HL-60 (cell line): Measurements from ENCODE around the gene MOV10L1.

Source experiments
- DNase-seq, 2 experiments: peaks; one replicate each; pipeline ENCODE4 v3.0.0-alpha.2; 2010 to 2020; ENCODE audit warnings: low read depth in 1 of 2, low spot score in 1 of 2
- H3K27ac ChIP-seq: fragments of 250-450 bp; sonication (Bioruptor Pico); replicated peaks from 2 replicates; pipeline ENCODE4 v1.5.1; 2020; ENCODE audit warnings: mild to moderate bottlenecking, moderate library complexity
- H3K27me3 ChIP-seq: fragments of 250-450 bp; sonication (Bioruptor Pico); 2 replicates; pipeline ENCODE4 v1.5.1; 2021; ENCODE audit warnings: mild to moderate bottlenecking, moderate library complexity; ENCODE audit not compliant: insufficient read depth, poor library complexity, severe bottlenecking
- H3K4me3 ChIP-seq: replicated peaks from 2 replicates; pipeline ENCODE4 v1.5.1; 2011; ENCODE audit warnings: mild to moderate bottlenecking, control low read depth, low read length; ENCODE audit not compliant: insufficient read depth
- GABPA ChIP-seq: IDR thresholded peaks from 2 replicates; pipeline ENCODE4 v1.6.1; 2012; ENCODE audit warnings: low read depth
- POLR2AphosphoS5 ChIP-seq: IDR thresholded peaks from 2 replicates; pipeline ENCODE4 v1.6.1; 2012; ENCODE audit warnings: low read depth
- SPI1 ChIP-seq: IDR thresholded peaks from 2 replicates; pipeline ENCODE4 v1.6.1; 2012; ENCODE audit warnings: low read depth, mild to moderate bottlenecking, borderline replicate concordance
- TF ChIP-seq, protein P1 (sequence below): IDR thresholded peaks from one replicate; pipeline ENCODE4 v1.5.1; 2011; ENCODE audit warnings: low read length, control low read depth, inconsistent platforms; ENCODE audit not compliant: insufficient read depth
- TF ChIP-seq, protein P2 (sequence below): IDR thresholded peaks from 2 replicates; pipeline ENCODE4 v1.6.1; 2012; ENCODE audit warnings: low read depth; ENCODE audit not compliant: insufficient replicate concordance

The MOV10L1 gene

GRCh38 chr22:50053861-50054260 is 35.9 kb upstream of the MOV10L1 start:
- TF ChIP-seq, protein P1, sequence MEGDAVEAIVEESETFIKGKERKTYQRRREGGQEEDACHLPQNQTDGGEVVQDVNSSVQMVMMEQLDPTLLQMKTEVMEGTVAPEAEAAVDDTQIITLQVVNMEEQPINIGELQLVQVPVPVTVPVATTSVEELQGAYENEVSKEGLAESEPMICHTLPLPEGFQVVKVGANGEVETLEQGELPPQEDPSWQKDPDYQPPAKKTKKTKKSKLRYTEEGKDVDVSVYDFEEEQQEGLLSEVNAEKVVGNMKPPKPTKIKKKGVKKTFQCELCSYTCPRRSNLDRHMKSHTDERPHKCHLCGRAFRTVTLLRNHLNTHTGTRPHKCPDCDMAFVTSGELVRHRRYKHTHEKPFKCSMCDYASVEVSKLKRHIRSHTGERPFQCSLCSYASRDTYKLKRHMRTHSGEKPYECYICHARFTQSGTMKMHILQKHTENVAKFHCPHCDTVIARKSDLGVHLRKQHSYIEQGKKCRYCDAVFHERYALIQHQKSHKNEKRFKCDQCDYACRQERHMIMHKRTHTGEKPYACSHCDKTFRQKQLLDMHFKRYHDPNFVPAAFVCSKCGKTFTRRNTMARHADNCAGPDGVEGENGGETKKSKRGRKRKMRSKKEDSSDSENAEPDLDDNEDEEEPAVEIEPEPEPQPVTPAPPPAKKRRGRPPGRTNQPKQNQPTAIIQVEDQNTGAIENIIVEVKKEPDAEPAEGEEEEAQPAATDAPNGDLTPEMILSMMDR = no peak
- no peak for TF ChIP-seq SPI1
- TF ChIP-seq GABPA = no peak
- TF ChIP-seq POLR2AphosphoS5 = no peak
- TF ChIP-seq, protein P2, sequence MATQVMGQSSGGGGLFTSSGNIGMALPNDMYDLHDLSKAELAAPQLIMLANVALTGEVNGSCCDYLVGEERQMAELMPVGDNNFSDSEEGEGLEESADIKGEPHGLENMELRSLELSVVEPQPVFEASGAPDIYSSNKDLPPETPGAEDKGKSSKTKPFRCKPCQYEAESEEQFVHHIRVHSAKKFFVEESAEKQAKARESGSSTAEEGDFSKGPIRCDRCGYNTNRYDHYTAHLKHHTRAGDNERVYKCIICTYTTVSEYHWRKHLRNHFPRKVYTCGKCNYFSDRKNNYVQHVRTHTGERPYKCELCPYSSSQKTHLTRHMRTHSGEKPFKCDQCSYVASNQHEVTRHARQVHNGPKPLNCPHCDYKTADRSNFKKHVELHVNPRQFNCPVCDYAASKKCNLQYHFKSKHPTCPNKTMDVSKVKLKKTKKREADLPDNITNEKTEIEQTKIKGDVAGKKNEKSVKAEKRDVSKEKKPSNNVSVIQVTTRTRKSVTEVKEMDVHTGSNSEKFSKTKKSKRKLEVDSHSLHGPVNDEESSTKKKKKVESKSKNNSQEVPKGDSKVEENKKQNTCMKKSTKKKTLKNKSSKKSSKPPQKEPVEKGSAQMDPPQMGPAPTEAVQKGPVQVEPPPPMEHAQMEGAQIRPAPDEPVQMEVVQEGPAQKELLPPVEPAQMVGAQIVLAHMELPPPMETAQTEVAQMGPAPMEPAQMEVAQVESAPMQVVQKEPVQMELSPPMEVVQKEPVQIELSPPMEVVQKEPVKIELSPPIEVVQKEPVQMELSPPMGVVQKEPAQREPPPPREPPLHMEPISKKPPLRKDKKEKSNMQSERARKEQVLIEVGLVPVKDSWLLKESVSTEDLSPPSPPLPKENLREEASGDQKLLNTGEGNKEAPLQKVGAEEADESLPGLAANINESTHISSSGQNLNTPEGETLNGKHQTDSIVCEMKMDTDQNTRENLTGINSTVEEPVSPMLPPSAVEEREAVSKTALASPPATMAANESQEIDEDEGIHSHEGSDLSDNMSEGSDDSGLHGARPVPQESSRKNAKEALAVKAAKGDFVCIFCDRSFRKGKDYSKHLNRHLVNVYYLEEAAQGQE = no peak
- Histone ChIP-seq H3K27me3 (peaks cover 2% of the 10 kb centered on the region), H3K4me3 (no peak overlapping the region), H3K27ac (no peak overlapping the region)
- no peak for DNase-seq

DNA sequence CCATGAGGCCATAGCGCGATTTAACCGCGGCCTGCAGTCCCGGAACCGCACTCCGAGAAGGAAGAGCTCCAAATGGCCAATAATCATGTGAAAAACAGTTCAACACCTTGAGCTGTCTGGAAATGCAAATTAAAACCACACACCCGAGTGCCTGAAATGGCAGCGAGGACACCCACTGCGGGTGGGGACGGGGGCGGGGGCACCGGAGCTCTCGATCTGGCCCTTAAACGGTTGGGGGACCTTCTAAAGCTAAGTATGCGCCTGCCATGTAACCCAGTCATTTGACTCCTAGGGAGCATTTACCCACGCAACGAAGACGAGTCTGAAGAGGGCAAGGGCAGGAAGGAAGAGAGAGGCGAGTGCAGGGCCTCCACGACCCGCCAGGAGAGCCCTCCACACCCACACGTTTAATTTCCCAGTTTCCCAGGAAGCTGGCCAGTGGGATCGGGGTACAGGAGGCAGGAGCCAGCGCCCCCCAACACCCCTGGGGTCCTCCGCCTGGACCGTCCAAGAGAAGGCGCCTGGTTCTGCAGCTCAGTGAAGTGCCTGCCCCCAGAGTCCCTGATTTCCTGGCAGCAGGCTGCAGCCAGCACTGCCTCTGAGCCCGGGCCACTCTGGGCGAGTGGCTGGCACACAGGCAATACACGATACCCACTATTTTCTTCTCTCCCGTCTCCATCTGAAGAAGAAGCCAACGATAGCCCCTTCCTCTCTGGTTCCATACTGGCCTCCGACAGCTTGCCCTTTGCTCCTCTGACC is 33.4 kb upstream of the MOV10L1 start:
- no peak for TF ChIP-seq GABPA
- no peak for DNase-seq
- no peak overlapping the region for H3K27ac ChIP-seq
- H3K27me3 ChIP-seq = peaks cover 2% of the 10 kb centered on the region
- H3K4me3 ChIP-seq = no peak overlapping the region

- no peak for TF ChIP-seq GABPA
- TF ChIP-seq, protein P2 = no peak
- H3K27ac ChIP-seq = no peak overlapping the region
- no peak for DNase-seq
Measured at GRCh38 chr22:50057278-50058060, 32.3 kb upstream of the MOV10L1 start.

DNA sequence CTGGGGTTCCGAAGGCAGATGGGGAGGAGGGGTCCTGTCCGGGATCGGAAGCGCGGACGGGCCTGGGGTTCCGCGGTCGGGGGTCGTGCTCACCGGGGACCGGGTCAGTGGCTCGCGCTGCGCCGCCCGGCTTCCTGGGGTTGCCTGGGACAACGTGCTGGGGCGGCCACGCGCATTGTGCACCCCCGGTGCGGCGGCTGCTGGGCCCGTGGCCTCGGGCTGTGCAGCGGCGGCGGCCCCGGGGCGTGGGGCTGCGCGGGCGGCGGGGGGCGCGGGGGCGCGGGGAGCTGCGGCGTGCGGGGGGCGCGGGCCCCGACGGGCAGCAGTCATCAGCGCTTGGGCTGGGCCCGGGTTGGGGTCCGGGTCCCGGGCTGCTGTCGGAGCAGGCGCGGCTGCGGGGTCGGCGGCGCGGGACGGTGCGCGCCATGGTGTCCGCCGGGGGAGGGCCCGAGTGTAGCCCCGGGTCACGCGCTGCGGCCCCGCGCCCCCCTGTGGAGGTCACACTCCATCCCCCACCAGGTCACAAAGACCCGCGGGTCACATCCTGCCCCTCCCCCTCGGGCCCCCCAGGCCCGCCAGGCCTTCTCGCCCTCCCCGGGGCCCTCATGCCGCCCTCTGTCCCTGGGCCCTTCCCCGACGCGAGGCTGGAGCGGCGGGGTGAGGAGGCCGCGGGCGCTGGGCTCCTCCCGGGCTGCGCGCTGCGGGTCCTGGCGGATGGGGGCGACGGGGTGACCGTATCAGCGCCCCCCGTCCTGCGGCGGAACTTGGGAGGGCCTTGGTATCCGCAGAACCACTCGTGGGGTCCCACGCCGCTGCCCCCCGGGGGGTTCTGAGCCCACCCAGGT is 31.5 kb upstream of the MOV10L1 start, which contains the start of gene TTLL8:
TSS of gene TTLL8 (minus strand) at position 238 of the 845 bp plus-strand sequence.
- H3K27ac ChIP-seq = no peak within 1 kb of the TSS
- H3K4me3 ChIP-seq = no peak within 1 kb of the TSS
- TF ChIP-seq SPI1 (no peak), POLR2AphosphoS5 (no peak), GABPA (no peak)
- TF ChIP-seq, protein P2 = no peak
- TF ChIP-seq, protein P1 = no peak
- peaks cover 2% of the 10 kb centered on the region for H3K27me3 ChIP-seq
- no peak for DNase-seq

More at GRCh38 chr22:50057278-50058060, 32.3 kb upstream of the MOV10L1 start:
- H3K4me3 ChIP-seq = no peak overlapping the region
- H3K27me3 ChIP-seq = peaks cover 2% of the 10 kb centered on the region
